Stimulated activated CD4-positive, alpha-beta T cell treated with anti-CD3 and anti-CD28 coated beads, Interleukin-1b, Interleukin-23, amount 100 ng/mL, for 48 hours (primary cell): ENCODE data around the gene FNIP1.
"Not testable (repeated sequence)": the region's sequence is repeated elsewhere in the genome, so short reads cannot be mapped to it uniquely, and the experiment has no call there.

Experiments
- DNase-seq: peaks from one replicate; pipeline ENCODE4 v3.0.0-alpha.2; 2020

The FNIP1 gene

DNA sequence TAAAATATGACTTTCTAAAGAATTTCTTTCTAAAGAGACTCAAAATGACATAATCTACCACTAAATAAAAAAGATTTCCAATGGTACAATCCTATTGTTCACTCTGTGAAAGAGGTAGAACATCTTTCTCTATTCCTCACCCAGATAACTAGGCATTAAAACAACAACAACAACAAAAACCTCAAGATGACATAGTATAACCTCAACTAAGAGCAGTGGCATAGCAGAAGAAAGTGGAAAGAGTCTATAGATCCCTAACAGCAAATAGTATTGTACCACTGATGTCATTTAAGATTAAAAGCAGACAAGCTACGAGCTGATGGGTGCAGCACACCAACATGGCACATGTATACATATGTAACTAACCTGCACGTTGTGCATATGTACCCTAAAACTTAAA lies 191.7 kb downstream of the FNIP1 start:
- DNase-seq = no peak

DNA sequence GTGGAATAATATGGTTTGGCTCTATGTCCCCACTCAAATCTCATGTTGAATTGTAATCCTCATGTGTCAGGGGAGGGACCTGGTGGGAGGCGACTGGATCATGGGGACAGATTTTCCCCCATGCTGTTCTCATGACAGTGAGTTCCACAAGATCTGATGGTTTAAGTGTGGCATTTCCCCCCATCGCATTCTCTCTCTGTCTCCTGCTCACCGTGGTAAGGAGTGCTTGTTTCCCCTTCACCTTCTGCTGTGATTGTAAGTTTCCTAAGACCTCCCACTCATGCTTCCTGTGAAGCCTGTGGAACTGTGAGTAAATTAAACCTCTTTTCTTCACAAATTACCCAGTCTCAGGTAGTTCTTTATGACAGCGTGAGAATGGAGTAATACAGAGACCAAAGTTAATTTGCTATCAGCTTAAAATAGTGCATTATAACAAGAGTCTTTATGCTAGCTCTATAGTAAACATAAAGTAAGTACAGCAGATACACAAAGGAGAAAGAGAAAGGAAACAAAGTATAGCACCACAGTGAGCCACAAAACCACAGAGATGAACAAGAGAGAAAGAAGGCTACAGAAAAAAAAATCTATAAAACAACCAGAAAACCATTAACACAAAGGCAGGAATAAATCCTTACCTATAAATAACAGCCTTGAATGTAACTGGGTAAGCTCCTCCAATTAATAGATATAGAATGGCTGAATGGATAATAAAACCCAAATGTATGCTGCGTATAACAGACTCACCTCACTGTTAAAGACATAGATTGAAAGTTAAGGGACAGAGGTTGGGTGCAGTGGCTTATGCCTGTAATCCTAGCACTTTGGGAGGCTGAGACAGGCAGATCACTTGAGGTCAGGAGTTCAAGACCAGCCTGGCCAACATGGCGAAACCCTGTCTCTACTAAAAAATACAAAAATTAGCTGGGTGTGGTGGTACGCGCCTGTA lies 201.5 kb downstream of the FNIP1 start:
- DNase-seq = peak; percentile 4

DNA sequence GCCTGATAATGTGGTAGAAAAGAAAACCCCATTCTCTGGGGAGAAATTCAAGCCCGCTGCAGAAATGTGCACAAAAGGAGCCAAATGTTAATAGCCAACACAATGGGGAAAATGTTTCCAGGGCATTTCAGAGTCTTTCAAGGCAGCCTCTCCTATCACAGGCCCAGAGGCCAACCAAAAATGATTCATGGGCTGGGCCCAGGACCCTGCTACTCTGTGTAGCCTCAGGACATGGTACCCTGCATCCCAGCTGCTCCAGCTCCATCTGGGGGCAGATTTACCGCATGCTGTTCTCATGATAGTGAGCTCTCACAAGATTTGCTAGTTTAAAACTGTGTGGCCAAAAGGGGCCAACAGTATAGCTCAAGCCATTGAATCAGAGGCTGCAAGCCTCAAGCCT lies 202.9 kb downstream of the FNIP1 start:
- no peak for DNase-seq

GRCh38 chr5:131593436-131593835 lies 203.4 kb downstream of the FNIP1 start:
- DNase-seq = not testable (repeated sequence)
